ENCODE measurements around the gene TPM3. TPM values are rescaled to one million over a fixed set of nuclear protein-coding genes. Genes with fewer than 3 reads are reported as not detected.

Gene TPM3
- total and polyA plus RNA-seq, 9 of the 15 experiments (the other 6 are each of a cell fraction or from before 2014, with no cell fraction given): 202 to 604 (median 421) TPM

GRCh38 chr1:154186852-154187501, 4.9 kb downstream of the TPM3 start (continued):
- TF ChIP-seq GTF3C2 (IDR thresholded peaks at IDR 0.05; ENCODE audit: borderline replicate concordance, extremely low read depth, insufficient read length) (no peak), PHF20 (IDR thresholded peaks at IDR 0.05; ENCODE audit: partially characterized antibody) (no peak), ETV1 (tag; conservative IDR thresholded peaks at IDR 0.05; ENCODE audit: low read depth) (no peak), CUX1 (CRISPR knock-in tag; IDR thresholded peaks at IDR 0.05) (no peak), NFIC (IDR thresholded peaks at IDR 0.05) (peak; percentile 66), PHTF2 (CRISPR knock-in tag; IDR thresholded peaks at IDR 0.05) (no peak), ZNF655 (CRISPR knock-in tag; IDR thresholded peaks at IDR 0.05) (no peak), EP300 (IDR thresholded peaks at IDR 0.05; ENCODE audit: low read length) (peak; percentile 82), HNRNPK (IDR thresholded peaks at IDR 0.05; ENCODE audit: low read depth, low read length, poor library complexity, severe bottlenecking) (no peak), EP400 (IDR thresholded peaks at IDR 0.05) (peak; percentile 34; the same call in 1 of the 2 replicates), LARP7 (IDR thresholded peaks at IDR 0.05) (no peak), XRCC3 (IDR thresholded peaks at IDR 0.05) (no peak), ZBTB9 (CRISPR knock-in tag; IDR thresholded peaks at IDR 0.05) (no peak), NR2F6 (CRISPR knock-in tag; IDR thresholded peaks at IDR 0.05) (no peak), ZNF740 (CRISPR knock-in tag; IDR thresholded peaks at IDR 0.05) (no peak), ZNF740 (tag; IDR thresholded peaks at IDR 0.05) (no peak), MBD2 (IDR thresholded peaks at IDR 0.05; ENCODE audit: borderline replicate concordance, low read depth) (no peak)

Data from K562 (cell line).